SK-N-SH (cell line): Measurements from ENCODE around the gene TDRD1.

Source experiments
- CTCF ChIP-seq: fragments of 200-600 bp; sonication (generic); IDR thresholded peaks from 2 replicates; pipeline ENCODE4 v1.6.1; 2017; ENCODE audit warnings: antibody characterized with exemption, mild to moderate bottlenecking, moderate library complexity
- EZH2phosphoT487 ChIP-seq: fragments of 200-600 bp; sonication (generic); IDR thresholded peaks from 2 replicates; pipeline ENCODE4 v1.6.1; 2017; ENCODE audit warnings: low read depth, mixed run types, mild to moderate bottlenecking, antibody characterized with exemption, moderate library complexity, borderline replicate concordance
- FOXJ3 ChIP-seq: sonication (generic); formaldehyde crosslinking; IDR thresholded peaks from 2 replicates; pipeline ENCODE4 v1.5.1; 2020; ENCODE audit warnings: mild to moderate bottlenecking, missing genetic modification reagents
- POLR2AphosphoS5 ChIP-seq: IDR thresholded peaks from 2 replicates; pipeline ENCODE4 v1.6.1; 2012; ENCODE audit warnings: low read depth, low read length
- RAD21 ChIP-seq: IDR thresholded peaks from 2 replicates; pipeline ENCODE4 v1.6.1; 2012; ENCODE audit warnings: mild to moderate bottlenecking, low read length
- REST ChIP-seq: IDR thresholded peaks from 2 replicates; pipeline ENCODE4 v1.6.1; 2012; ENCODE audit warnings: mild to moderate bottlenecking, low read depth, low read length, moderate library complexity
- SIN3A ChIP-seq: IDR thresholded peaks from 2 replicates; pipeline ENCODE4 v1.6.1; 2012; ENCODE audit warnings: low read depth, mild to moderate bottlenecking, low read length, moderate library complexity, borderline replicate concordance
- SMC3 ChIP-seq: IDR thresholded peaks from 2 replicates; pipeline ENCODE4 v1.6.1; 2012; ENCODE audit warnings: low read depth, low read length, improper control_type of control experiment
- TAF1 ChIP-seq: IDR thresholded peaks from 2 replicates; pipeline ENCODE4 v1.6.1; 2012; ENCODE audit warnings: low read depth, mild to moderate bottlenecking, low read length, moderate library complexity, borderline replicate concordance
- TEAD4 ChIP-seq: IDR thresholded peaks from 2 replicates; pipeline ENCODE4 v1.4.0; 2012; ENCODE audit warnings: mild to moderate bottlenecking, borderline replicate concordance; ENCODE audit not compliant: insufficient read depth
- YY1 ChIP-seq: IDR thresholded peaks from 2 replicates; pipeline ENCODE4 v1.4.0; 2012; ENCODE audit warnings: low read depth, mild to moderate bottlenecking
- TF ChIP-seq, protein P1 (sequence below): IDR thresholded peaks from 2 replicates; pipeline ENCODE4 v1.4.0; 2012; ENCODE audit warnings: low read depth, borderline replicate concordance

DNA sequence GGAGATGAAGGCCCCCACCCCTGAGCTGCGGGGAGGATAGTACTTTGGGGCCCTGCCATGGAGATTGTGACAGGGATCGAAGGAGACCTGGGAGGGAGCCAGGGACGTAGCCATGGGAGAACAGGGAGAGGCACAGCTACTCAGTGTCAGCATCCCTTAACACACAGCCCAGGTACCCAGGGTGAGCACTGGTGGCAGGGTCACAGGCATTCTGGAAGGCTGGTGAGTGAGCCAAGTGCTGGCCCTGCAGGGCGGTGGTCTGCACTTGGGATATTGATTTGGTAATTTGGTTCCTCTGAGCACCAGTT is 99.7 kb downstream of the TDRD1 start:
- TF ChIP-seq SIN3A (no peak), REST (no peak), CTCF (no peak), POLR2AphosphoS5 (no peak), TAF1 (no peak), RAD21 (no peak), EZH2phosphoT487 (no peak), TEAD4 (no peak), YY1 (no peak), FOXJ3 (CRISPR knock-in tag) (no peak), SMC3 (no peak)
- TF ChIP-seq, protein P1, sequence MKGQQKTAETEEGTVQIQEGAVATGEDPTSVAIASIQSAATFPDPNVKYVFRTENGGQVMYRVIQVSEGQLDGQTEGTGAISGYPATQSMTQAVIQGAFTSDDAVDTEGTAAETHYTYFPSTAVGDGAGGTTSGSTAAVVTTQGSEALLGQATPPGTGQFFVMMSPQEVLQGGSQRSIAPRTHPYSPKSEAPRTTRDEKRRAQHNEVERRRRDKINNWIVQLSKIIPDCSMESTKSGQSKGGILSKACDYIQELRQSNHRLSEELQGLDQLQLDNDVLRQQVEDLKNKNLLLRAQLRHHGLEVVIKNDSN = no peak
